Endothelial cell of umbilical vein (primary cell): ENCODE measurements around the gene RBMS3. TPM values are rescaled to one million over a fixed set of nuclear protein-coding genes. Genes with fewer than 3 reads are reported as not detected.

ENCODE experiments used
- BruUV-seq: library from RNA; stranded (reverse); fragments of 400-500 nt; replicated peaks from 2 replicates; lab custom pipeline; 2021; lab: Mats Ljungman, UMichigan
- CTCF ChIA-PET: fragments of 300-600, 350-600 bp; sonication (Branson Sonifier 250); formaldehyde crosslinking; loops from one replicate; lab custom pipeline; 2021; ENCODE audit warnings: antibody characterized with exemption, inconsistent platforms; lab: Charles Lee
- POLR2A ChIA-PET: fragments of 300-600, 350-600 bp; sonication (Branson Sonifier 250); formaldehyde crosslinking; loops from one replicate; lab custom pipeline; 2021; ENCODE audit warnings: antibody characterized with exemption, inconsistent platforms; lab: Charles Lee
- DNase-seq: peaks from one replicate; pipeline ENCODE4 v3.0.0-alpha.2; 2011; ENCODE audit warnings: low read depth, low spot score
- FAIRE-seq: peaks from 2 replicates; lab custom pipeline; 2011; peaks lifted over from hg19 to GRCh38; lab: Jason Lieb, UNC
- H2AFZ ChIP-seq: 2 replicates; pipeline ENCODE4 v1.6.0; 2012; ENCODE audit warnings: low read depth, low read length, control low read depth, inconsistent platforms
- H3K27ac ChIP-seq: 2 replicates; pipeline ENCODE4 v1.5.1; 2011; ENCODE audit warnings: low read depth, mild to moderate bottlenecking, control low read depth, low read length, moderate library complexity; ENCODE audit not compliant: insufficient read depth
- H3K27me3 ChIP-seq, 2 experiments: 2 replicates each; pipeline versions ENCODE4 v1.6.0 to v1.6.1; 2011; ENCODE audit warnings: low read length in 2 of 2, mixed read lengths in 1 of 2; ENCODE audit not compliant: control insufficient read depth in 2 of 2, insufficient read depth in 2 of 2
- H3K36me3 ChIP-seq, 2 experiments: 2 replicates in 1 of 2; 3 replicates in 1 of 2; pipeline ENCODE4 v1.5.1; 2011; ENCODE audit warnings: low read length in 2 of 2, mild to moderate bottlenecking in 1 of 2, moderate library complexity in 1 of 2; ENCODE audit not compliant: control insufficient read depth in 2 of 2, insufficient read depth in 2 of 2; ENCODE audit errors: extremely low read depth in 1 of 2
- H3K4me1 ChIP-seq: 3 replicates; pipeline ENCODE4 v1.5.1; 2011; ENCODE audit warnings: mild to moderate bottlenecking, low read length; ENCODE audit not compliant: control insufficient read depth, insufficient read depth; ENCODE audit errors: extremely low read depth
- H3K4me2 ChIP-seq: 2 replicates; pipeline ENCODE4 v1.6.1; 2011; ENCODE audit warnings: low read length, control low read depth, mixed read lengths; ENCODE audit not compliant: insufficient read depth
- H3K4me3 ChIP-seq, 3 experiments: fragments of 200-600 bp in 1 of 3; sonication (generic), shearing (Covaris generic) in 1 of 3; replicated peaks in 1 of 3; 2 replicates each; pipeline ENCODE4 v1.5.1; 2011 to 2016; ENCODE audit warnings: control low read depth in 3 of 3, low read length in 3 of 3, mild to moderate bottlenecking in 2 of 3, inconsistent platforms in 1 of 3, low read depth in 1 of 3, moderate library complexity in 1 of 3; ENCODE audit not compliant: insufficient read depth in 1 of 3
- H3K79me2 ChIP-seq: 2 replicates; pipeline ENCODE4 v1.6.0; 2012; ENCODE audit warnings: low read length, inconsistent platforms; ENCODE audit not compliant: control insufficient read depth, insufficient read depth
- H3K9ac ChIP-seq: replicated peaks from 2 replicates; pipeline ENCODE3; 2011; ENCODE audit warnings: low read length, control low read depth; ENCODE audit not compliant: insufficient read depth; ENCODE audit errors: extremely low read depth
- H3K9me1 ChIP-seq: replicated peaks from 3 replicates; pipeline ENCODE4 v1.6.0; 2011; ENCODE audit warnings: mild to moderate bottlenecking, low read length; ENCODE audit not compliant: control insufficient read depth, insufficient read depth; ENCODE audit errors: extremely low read depth
- H3K9me3 ChIP-seq: replicated peaks from 2 replicates; pipeline ENCODE4 v1.5.1; 2012; ENCODE audit warnings: low read length, inconsistent platforms; ENCODE audit not compliant: control insufficient read depth, insufficient read depth
- H4K20me1 ChIP-seq: replicated peaks from 2 replicates; pipeline ENCODE3; 2011; ENCODE audit warnings: mild to moderate bottlenecking, low read length; ENCODE audit not compliant: control insufficient read depth, insufficient read depth; ENCODE audit errors: extremely low read depth
- EZH2 ChIP-seq: IDR thresholded peaks from 2 replicates; pipeline ENCODE4 v1.6.1; 2012; ENCODE audit warnings: borderline replicate concordance, low read depth, mild to moderate bottlenecking, moderate library complexity, low read length, inconsistent platforms; ENCODE audit not compliant: severe bottlenecking
- FOS ChIP-seq: IDR thresholded peaks from 2 replicates; pipeline ENCODE4 v1.6.1; 2011; ENCODE audit warnings: mild to moderate bottlenecking, low read length, moderate library complexity, borderline replicate concordance; ENCODE audit not compliant: insufficient read depth
- GATA2 ChIP-seq: IDR thresholded peaks from 2 replicates; pipeline ENCODE4 v1.7.0; 2011; ENCODE audit warnings: low read depth, mild to moderate bottlenecking, moderate library complexity, mixed read lengths, low read length; ENCODE audit not compliant: insufficient read length, insufficient read depth
- JUN ChIP-seq: IDR thresholded peaks from 2 replicates; pipeline ENCODE4 v1.6.1; 2011; ENCODE audit warnings: borderline replicate concordance, low read depth; ENCODE audit not compliant: insufficient read length, insufficient read depth
- MAX ChIP-seq: IDR thresholded peaks from 2 replicates; pipeline ENCODE4 v1.6.1; 2011; ENCODE audit not compliant: insufficient read depth, insufficient read length
- MYC ChIP-seq: IDR thresholded peaks from one replicate; pipeline ENCODE4 v1.6.1; 2011; ENCODE audit warnings: mild to moderate bottlenecking, low read depth, low read length
- POLR2A ChIP-seq: IDR thresholded peaks from 2 replicates; pipeline ENCODE4 v1.6.1; 2012; ENCODE audit warnings: low read depth, mild to moderate bottlenecking, control low read depth, low read length
- POLR2AphosphoS5 ChIP-seq: IDR thresholded peaks from 2 replicates; pipeline ENCODE4 v1.6.1; 2012; ENCODE audit warnings: low read depth, mild to moderate bottlenecking, control low read depth, low read length, moderate library complexity; ENCODE audit not compliant: insufficient read depth
- dilution Hi-C: fragments of 300-500 bp; cut with MboI; formaldehyde crosslinking; loops from one replicate; pipeline ENCODE4 v1.15.0; 2019; ENCODE audit warnings: low sequenced_read_pairs; ENCODE audit not compliant: extremely low pct_ligation_motif_present
- intact Hi-C: fragments of 100-400 bp; cut with micrococcal nuclease; formaldehyde crosslinking; loops from one replicate; pipeline ENCODE4 v1.10.0; 2022
- polyA plus RNA-seq, 4 experiments: library from polyadenylated mRNA; depleted of rRNA in 3 of 4; stranded (reverse) in 3 of 4; unstranded in 1 of 4; fragments of >200 nt; gene quantifications; 2 replicates each; pipeline versions ENCODE4 v1.2.1 to v1.2.3, GENCODE V29; 2011 to 2012; ENCODE audit warnings: missing spikeins in 1 of 4
- total RNA-seq: library from RNA; stranded (reverse); gene quantifications from 2 replicates; pipeline ENCODE4 v1.2.3, GENCODE V29; 2021
- TF ChIP-seq, protein P1 (sequence below), 2 donors: IDR thresholded peaks; 1 replicate in 1 of 2; 2 replicates in 1 of 2; pipeline ENCODE4 v1.5.1; 2011; ENCODE audit warnings: low read length in 2 of 2, mild to moderate bottlenecking in 2 of 2, moderate library complexity in 2 of 2, control low read depth in 1 of 2, inconsistent platforms in 1 of 2, low read depth in 1 of 2; ENCODE audit not compliant: insufficient read depth in 1 of 2; ENCODE audit errors: extremely low read depth in 1 of 2

RBMS3 gene
- total and polyA plus RNA-seq, 2 donors (not counting 3 experiments of a cell fraction or from before 2014, with no cell fraction given): 13.6 to 42.3 TPM

GRCh38 chr3:29932696-29933325 is 651.9 kb downstream of the RBMS3 start:
- CTCF ChIA-PET: no interaction called here
- no peak for DNase-seq
- Histone ChIP-seq H3K9me3 (no peaks in the 10 kb centered on the region), H3K79me2 (no peaks in the 10 kb centered on the region), H3K27me3 (no peaks in the 10 kb centered on the region), H3K4me2 (no peak overlapping the region), H3K36me3 (no peaks in the 10 kb centered on the region), H3K9me1 (no peaks in the 10 kb centered on the region), H3K27ac (no peak overlapping the region), H3K4me1 (peaks cover 6% of the 10 kb centered on the region), H4K20me1 (no peaks in the 10 kb centered on the region), H2AFZ (no peak overlapping the region), H3K4me3 (no peak overlapping the region), H3K9ac (no peak overlapping the region)
- no peak for FAIRE-seq
- dilution Hi-C loops (no loop called here), intact Hi-C loops (no loop called here)
- TF ChIP-seq MAX (no peak), EZH2 (no peak), POLR2AphosphoS5 (no peak), MYC (no peak), GATA2 (no peak), JUN (no peak), POLR2A (no peak), FOS (no peak)
- TF ChIP-seq, protein P1, sequence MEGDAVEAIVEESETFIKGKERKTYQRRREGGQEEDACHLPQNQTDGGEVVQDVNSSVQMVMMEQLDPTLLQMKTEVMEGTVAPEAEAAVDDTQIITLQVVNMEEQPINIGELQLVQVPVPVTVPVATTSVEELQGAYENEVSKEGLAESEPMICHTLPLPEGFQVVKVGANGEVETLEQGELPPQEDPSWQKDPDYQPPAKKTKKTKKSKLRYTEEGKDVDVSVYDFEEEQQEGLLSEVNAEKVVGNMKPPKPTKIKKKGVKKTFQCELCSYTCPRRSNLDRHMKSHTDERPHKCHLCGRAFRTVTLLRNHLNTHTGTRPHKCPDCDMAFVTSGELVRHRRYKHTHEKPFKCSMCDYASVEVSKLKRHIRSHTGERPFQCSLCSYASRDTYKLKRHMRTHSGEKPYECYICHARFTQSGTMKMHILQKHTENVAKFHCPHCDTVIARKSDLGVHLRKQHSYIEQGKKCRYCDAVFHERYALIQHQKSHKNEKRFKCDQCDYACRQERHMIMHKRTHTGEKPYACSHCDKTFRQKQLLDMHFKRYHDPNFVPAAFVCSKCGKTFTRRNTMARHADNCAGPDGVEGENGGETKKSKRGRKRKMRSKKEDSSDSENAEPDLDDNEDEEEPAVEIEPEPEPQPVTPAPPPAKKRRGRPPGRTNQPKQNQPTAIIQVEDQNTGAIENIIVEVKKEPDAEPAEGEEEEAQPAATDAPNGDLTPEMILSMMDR (IDR thresholded peaks at IDR 0.05; ENCODE audit: extremely low read depth in 1 of 2, insufficient read depth in 1 of 2, low read depth in 1 of 2, low read length in 2 of 2): no peak
- no TSS peak for BruUV-seq
- POLR2A ChIA-PET: no interaction called here
